ENCODE data around the gene EZH1. TPM values are rescaled to one million over a fixed set of nuclear protein-coding genes. Genes with fewer than 3 reads are reported as not detected.

Gene EZH1
- polyA plus RNA-seq, 3 donors from 2014 or later = 9.8 to 32.3 (median 19.5) TPM

GRCh38 chr17:42679492-42680330, 65.1 kb downstream of the EZH1 start:
- peaks cover 22 to 40% (median 23%) of the 10 kb centered on the region in 3 donors for H3K27me3 Mint-ChIP-seq (ENCODE audit: low read depth in 3 of 3)
- peak; percentile 72 to 77 (median 76) for DNase-seq
- H3K36me3 Mint-ChIP-seq = peaks cover 0 to 3% (median 0%) of the 10 kb centered on the region in 3 donors
- H3K9me3 Mint-ChIP-seq = peaks cover 0 to 4% (median 0%) of the 10 kb centered on the region in 6 donors
- H3K4me1 Mint-ChIP-seq = peaks cover 51 to 67% of the 10 kb centered on the region in 2 donors
- H3K4me3 Mint-ChIP-seq = peak overlapping the region; percentile 70 to 91 (median 82)
- H3K27ac Mint-ChIP-seq = peak overlapping the region; percentile 29 to 87 (median 82)

- Mint-ChIP-seq H3K27me3 (ENCODE audit: low read depth in 3 of 3) (peaks cover 27 to 40% (median 27%) of the 10 kb centered on the region in 3 donors), H3K9me3 (peaks cover 0 to 4% (median 0%) of the 10 kb centered on the region in 6 donors), H3K36me3 (no peaks in the 10 kb centered on the region), H3K4me1 (peaks cover 56 to 74% of the 10 kb centered on the region in 2 donors), H3K4me3 (peak overlapping the region; percentile 84 to 91 (median 91)), H3K27ac (peak overlapping the region; percentile 29 to 90 (median 84))
- no peak for DNase-seq
Observed at GRCh38 chr17:42678951-42679491, 65.8 kb downstream of the EZH1 start.

- Mint-ChIP-seq H3K27me3 (ENCODE audit: low read depth in 3 of 3) (peaks cover 20 to 37% (median 24%) of the 10 kb centered on the region in 3 donors), H3K9me3 (peaks cover 0 to 4% (median 0%) of the 10 kb centered on the region in 6 donors), H3K4me1 (peaks cover 54 to 70% of the 10 kb centered on the region in 2 donors), H3K36me3 (no peaks in the 10 kb centered on the region), H3K4me3 (peak overlapping the region; percentile 84 to 94 (median 91)), H3K27ac (peak overlapping the region; percentile 29 to 90 (median 85))
- peak; percentile 59 to 68 (median 68) for DNase-seq
Observed at GRCh38 chr17:42677921-42678781, 66.7 kb downstream of the EZH1 start.

- peaks cover 47 to 63% of the 10 kb centered on the region in 2 donors for H3K4me1 Mint-ChIP-seq
- DNase-seq = peak; percentile 91 to 93 (median 92)
- peak overlapping the region in 5 of 6 donors; percentile 70 to 90 (median 75) for H3K27ac Mint-ChIP-seq
- H3K36me3 Mint-ChIP-seq = no peaks in the 10 kb centered on the region
- peaks cover 16 to 34% (median 18%) of the 10 kb centered on the region in 3 donors for H3K27me3 Mint-ChIP-seq (ENCODE audit: low read depth in 3 of 3)
- H3K4me3 Mint-ChIP-seq = peak overlapping the region; percentile 76 to 94 (median 91)
- H3K9me3 Mint-ChIP-seq = peaks cover 0 to 4% (median 0%) of the 10 kb centered on the region in 6 donors
Observed at GRCh38 chr17:42677012-42677857, 67.6 kb downstream of the EZH1 start.

- H3K4me1 Mint-ChIP-seq = peaks cover 43 to 59% of the 10 kb centered on the region in 2 donors
- DNase-seq = no peak
- H3K27ac Mint-ChIP-seq = peak within 1 kb of the TSS in 5 of 6 donors; percentile 70 to 90 (median 78)
- H3K4me3 Mint-ChIP-seq = peak within 1 kb of the TSS; percentile 76 to 94 (median 91)
- H3K36me3 Mint-ChIP-seq = no peaks in the 10 kb centered on the region
- peaks cover 0 to 4% (median 0%) of the 10 kb centered on the region in 6 donors for H3K9me3 Mint-ChIP-seq
- peaks cover 18 to 31% (median 22%) of the 10 kb centered on the region in 3 donors for H3K27me3 Mint-ChIP-seq (ENCODE audit: low read depth in 3 of 3)
Observed at GRCh38 chr17:42676424-42677011, 68.3 kb downstream of the EZH1 start, which contains the start of gene PLEKHH3. PLEKHH3 (minus strand) TSS chr17:42676994; CDS start chr17:42676563, 431 bp downstream.

GRCh38 chr17:42675965-42676423, 68.8 kb downstream of the EZH1 start:
- peak in 1 of 3 donors; percentile 8 for DNase-seq
- H3K4me1 Mint-ChIP-seq = peaks cover 44 to 59% of the 10 kb centered on the region in 2 donors
- H3K9me3 Mint-ChIP-seq = peaks cover 0 to 2% (median 0%) of the 10 kb centered on the region in 6 donors
- H3K36me3 Mint-ChIP-seq = no peaks in the 10 kb centered on the region
- no peak overlapping the region for H3K27ac Mint-ChIP-seq
- peaks cover 19 to 35% (median 19%) of the 10 kb centered on the region in 3 donors for H3K27me3 Mint-ChIP-seq (ENCODE audit: low read depth in 3 of 3)
- peak overlapping the region; percentile 27 to 72 (median 68) for H3K4me3 Mint-ChIP-seq

- no peak for DNase-seq
- no peak overlapping the region for H3K27ac Mint-ChIP-seq
- peak overlapping the region in 1 of 5 donors; percentile 41 for H3K4me3 Mint-ChIP-seq
- H3K36me3 Mint-ChIP-seq = no peaks in the 10 kb centered on the region
- H3K4me1 Mint-ChIP-seq = peaks cover 46 to 54% of the 10 kb centered on the region in 2 donors
- H3K27me3 Mint-ChIP-seq (ENCODE audit: low read depth in 3 of 3) = peaks cover 16 to 37% (median 19%) of the 10 kb centered on the region in 3 donors
- H3K9me3 Mint-ChIP-seq = peaks cover 0 to 2% (median 0%) of the 10 kb centered on the region in 6 donors
Observed at GRCh38 chr17:42675348-42675964, 69.4 kb downstream of the EZH1 start.

GRCh38 chr17:42674755-42675347, 70.0 kb downstream of the EZH1 start:
- Mint-ChIP-seq H3K27ac (peak overlapping the region in 1 of 6 donors; percentile 45), H3K4me3 (peak overlapping the region in 2 of 5 donors; percentile 47 to 60), H3K36me3 (no peaks in the 10 kb centered on the region), H3K9me3 (peaks cover 0 to under 1% (median 0%) of the 10 kb centered on the region in 6 donors), H3K27me3 (ENCODE audit: low read depth in 3 of 3) (peaks cover 15 to 37% (median 18%) of the 10 kb centered on the region in 3 donors), H3K4me1 (peaks cover 46 to 50% of the 10 kb centered on the region in 2 donors)
- no peak for DNase-seq

GRCh38 chr17:42673885-42674754, 70.7 kb downstream of the EZH1 start:
- Mint-ChIP-seq H3K4me1 (peaks cover 42 to 43% of the 10 kb centered on the region in 2 donors), H3K9me3 (no peaks in the 10 kb centered on the region), H3K4me3 (peak overlapping the region in 4 of 5 donors; percentile 17 to 60 (median 48)), H3K36me3 (no peaks in the 10 kb centered on the region), H3K27me3 (ENCODE audit: low read depth in 3 of 3) (peaks cover 15 to 35% (median 18%) of the 10 kb centered on the region in 3 donors), H3K27ac (no peak overlapping the region)
- DNase-seq = peak; percentile 26 to 33 (median 27)

GRCh38 chr17:42673266-42673884, 71.5 kb downstream of the EZH1 start:
- DNase-seq = no peak
- Mint-ChIP-seq H3K4me1 (peaks cover 36 to 38% of the 10 kb centered on the region in 2 donors), H3K27ac (no peak overlapping the region), H3K36me3 (no peaks in the 10 kb centered on the region), H3K4me3 (no peak overlapping the region), H3K9me3 (no peaks in the 10 kb centered on the region), H3K27me3 (ENCODE audit: low read depth in 3 of 3) (peaks cover 20 to 37% (median 20%) of the 10 kb centered on the region in 3 donors)
